ENCODE data around the gene STK32A. TPM values are rescaled to one million over a fixed set of nuclear protein-coding genes. Genes with fewer than 3 reads are reported as not detected.

The STK32A gene
- total RNA-seq, 1 donor from 2014 or later: 0.92 TPM

DNA sequence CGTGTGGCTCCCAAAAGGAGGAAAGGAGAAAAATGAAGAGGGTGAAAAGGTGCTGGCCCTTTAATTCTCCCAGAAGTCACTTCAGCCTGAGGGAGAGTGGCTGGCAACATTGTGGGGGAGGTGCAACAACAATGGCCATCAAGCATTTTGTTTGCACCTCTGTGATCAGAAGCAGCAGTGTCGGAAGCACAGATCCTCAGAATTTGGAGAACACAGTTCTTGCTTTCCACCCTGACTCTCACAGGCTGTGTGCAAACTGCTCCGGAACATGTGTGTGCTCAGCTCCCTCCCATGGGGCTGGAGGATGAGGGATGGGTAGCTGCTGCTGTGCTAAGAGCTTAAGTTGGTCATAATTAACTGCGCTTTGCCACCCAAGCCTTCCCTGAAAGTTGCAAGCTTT, 147.9 kb downstream of the STK32A start:
- intact Hi-C loops (cut with DNase I): loop anchor here (10.0 kb wide), 1 partner anchor 158 kb away; no protein-coding TSS in a partner anchor
- DNase-seq (ENCODE audit: low spot score): no peak

GRCh38 chr5:147384346-147385193, 149.7 kb downstream of the STK32A start:
- DNase-seq (ENCODE audit: low spot score): no peak
- intact Hi-C loops (cut with DNase I): loop anchor here (10.0 kb wide), 1 partner anchor 160 kb away; no protein-coding TSS in a partner anchor

GRCh38 chr5:147387109-147387508, 152.3 kb downstream of the STK32A start:
- intact Hi-C loops (cut with DNase I): loop anchor here (10.0 kb wide), 1 partner anchor 162 kb away; no protein-coding TSS in a partner anchor
- no peak for DNase-seq (ENCODE audit: low spot score)

GRCh38 chr5:147388184-147389108, 153.6 kb downstream of the STK32A start:
- no peak for DNase-seq (ENCODE audit: low spot score)
- intact Hi-C loops (cut with DNase I): loop anchor here (10.0 kb wide), 1 partner anchor 164 kb away; no protein-coding TSS in a partner anchor

- intact Hi-C loops (cut with DNase I): loop anchor here (5.0 kb wide), 1 partner anchor 167 kb away; no protein-coding TSS in a partner anchor
- DNase-seq (ENCODE audit: low spot score): no peak
Observed at GRCh38 chr5:147390654-147391225, 155.9 kb downstream of the STK32A start.

DNA sequence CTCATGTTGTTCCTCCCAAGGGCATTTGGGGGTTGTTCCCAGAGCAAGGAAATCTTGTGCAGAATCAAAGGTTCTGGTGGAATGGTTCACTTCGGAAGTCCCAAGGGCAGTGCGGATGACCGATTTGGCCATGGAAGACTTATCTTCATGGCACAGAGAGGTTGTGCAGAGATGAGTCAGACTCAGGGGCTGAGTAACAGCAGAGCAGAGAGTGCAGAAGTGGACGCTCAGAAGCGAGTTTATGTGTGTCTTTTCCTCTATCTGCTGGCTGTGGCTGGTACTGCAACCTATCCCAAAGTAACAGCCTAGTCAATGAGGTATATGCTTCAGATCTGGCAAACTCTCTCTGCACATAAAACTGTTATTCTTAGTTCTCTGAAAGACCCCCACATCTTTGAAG, 157.0 kb downstream of the STK32A start:
- no peak for DNase-seq (ENCODE audit: low spot score)
- intact Hi-C loops (cut with DNase I): loop anchor here (5.0 kb wide), 1 partner anchor 166 kb away; no protein-coding TSS in a partner anchor

DNA sequence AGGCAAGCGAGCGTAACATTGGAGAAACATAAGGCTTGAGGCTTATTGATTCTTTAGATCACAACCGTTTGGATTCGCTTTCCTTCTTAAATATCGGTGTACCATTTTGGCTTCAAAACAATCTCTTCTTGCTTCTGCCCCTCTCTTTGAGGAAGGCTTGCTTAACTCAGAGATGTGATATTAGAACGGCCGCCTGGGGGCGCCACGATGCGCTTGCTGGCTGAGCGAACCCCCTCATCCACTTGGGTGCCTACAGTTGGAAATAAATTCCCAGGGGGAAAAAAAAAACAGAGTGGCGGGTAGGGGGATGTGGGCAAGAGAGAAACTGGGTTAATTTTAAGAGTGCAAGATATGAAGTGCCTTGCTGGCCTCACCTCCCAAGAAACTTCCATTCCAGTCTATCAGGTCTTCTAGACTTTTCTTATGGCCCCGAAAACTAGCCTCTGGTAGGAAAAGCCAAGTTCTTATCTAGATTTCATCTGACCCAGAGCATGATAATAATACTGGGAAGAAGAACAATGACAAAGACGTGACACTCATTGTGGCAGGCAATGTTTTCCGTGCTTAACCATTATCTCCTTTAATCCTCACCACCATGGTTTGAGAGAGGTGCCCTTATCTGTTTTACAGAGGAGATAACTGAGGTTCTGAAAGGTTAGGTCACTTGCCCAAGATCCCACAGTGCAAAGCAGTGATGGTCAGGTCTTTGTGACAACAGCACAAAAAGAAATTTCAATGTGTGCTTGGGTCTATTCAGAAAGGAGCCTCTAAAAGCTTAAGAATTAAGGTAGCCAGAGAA, 159.2 kb downstream of the STK32A start:
- DNase-seq (ENCODE audit: low spot score): no peak
- intact Hi-C loops (cut with DNase I): loop anchor here (5.0 kb wide), 1 partner anchor 163 kb away; no protein-coding TSS in a partner anchor

GRCh38 chr5:147396070-147396823, 161.4 kb downstream of the STK32A start:
- no peak for DNase-seq (ENCODE audit: low spot score)
- intact Hi-C loops (cut with DNase I): no loop called here

GRCh38 chr5:147397616-147398015, 162.8 kb downstream of the STK32A start:
- DNase-seq (ENCODE audit: low spot score): no peak
- intact Hi-C loops (cut with DNase I): no loop called here

GRCh38 chr5:147398860-147399259, 164.0 kb downstream of the STK32A start:
- no peak for DNase-seq (ENCODE audit: low spot score)
- intact Hi-C loops (cut with DNase I): no loop called here

GRCh38 chr5:147400126-147400809, 165.4 kb downstream of the STK32A start:
- DNase-seq (ENCODE audit: low spot score): no peak
- intact Hi-C loops (cut with DNase I): no loop called here

GRCh38 chr5:147400881-147401280, 166.1 kb downstream of the STK32A start:
- intact Hi-C loops (cut with DNase I): no loop called here
- DNase-seq (ENCODE audit: low spot score): no peak

DNA sequence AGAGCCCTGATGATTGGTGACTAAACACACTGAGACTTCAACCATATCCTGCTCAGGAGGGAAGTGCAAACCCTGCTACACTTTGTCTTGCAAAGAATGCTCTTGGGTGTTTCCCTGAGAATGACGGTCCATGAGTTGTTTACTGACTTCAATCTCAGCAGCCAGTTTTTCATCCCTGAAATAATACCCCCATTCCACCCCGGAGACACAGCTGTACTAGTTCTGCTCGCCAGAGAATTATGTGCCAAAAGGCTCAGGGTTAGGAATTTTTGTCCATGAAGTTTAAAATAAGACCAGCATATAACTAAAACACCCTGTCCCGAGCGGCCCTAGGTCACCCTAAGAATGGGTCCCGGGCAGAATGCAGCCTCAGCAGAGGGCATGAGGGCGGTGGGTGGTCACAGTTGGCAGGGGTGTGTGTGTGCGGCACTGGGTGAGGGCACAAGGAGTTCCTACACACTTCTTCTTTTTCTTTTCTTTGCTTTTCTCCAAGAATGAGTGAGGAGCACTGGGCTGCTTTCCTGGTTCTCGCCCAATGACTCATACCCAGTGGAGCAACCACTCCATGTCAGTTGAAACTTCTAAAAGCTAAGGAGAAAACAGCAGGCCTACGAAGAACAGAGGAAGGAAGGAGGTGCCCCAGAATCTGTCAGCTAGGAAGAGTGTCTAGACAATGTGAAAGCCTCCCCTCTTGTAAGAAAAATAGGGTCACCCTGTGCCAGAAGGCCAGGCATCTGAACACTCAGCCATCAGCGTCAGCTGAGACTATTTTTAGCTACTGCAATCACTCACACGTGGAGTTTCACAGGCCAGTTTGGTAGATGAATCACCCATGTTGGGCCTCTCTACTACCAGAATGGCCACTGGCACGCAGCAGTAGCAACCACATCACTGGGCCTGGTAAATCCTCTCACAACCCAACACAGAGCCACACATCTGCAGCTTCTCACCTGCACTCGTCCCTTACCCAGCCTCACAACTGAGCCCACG, 169.1 kb downstream of the STK32A start:
- no peak for DNase-seq (ENCODE audit: low spot score)
- intact Hi-C loops (cut with DNase I): no loop called here

DNA sequence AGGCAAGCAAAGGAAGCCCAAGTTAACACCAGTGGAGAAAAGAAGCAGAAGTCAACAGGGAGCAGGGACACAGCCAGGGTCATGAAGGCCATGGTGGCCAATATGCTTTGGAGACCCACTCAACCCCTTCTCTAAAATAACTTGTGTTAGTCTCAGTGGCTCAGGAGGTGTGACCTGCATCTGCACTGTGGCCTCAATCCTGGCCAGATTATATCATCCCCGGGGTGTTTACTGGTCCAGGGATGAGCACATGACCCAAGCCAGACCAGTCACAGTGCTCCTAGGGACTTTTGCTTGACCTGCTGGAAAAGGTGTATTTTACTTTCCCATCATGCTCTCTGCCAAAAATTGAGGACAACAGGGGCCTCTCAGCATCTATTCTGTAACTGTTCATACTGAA, 169.9 kb downstream of the STK32A start:
- no peak for DNase-seq (ENCODE audit: low spot score)
- intact Hi-C loops (cut with DNase I): loop anchor here (5.0 kb wide), 1 partner anchor 48 kb away; no protein-coding TSS in a partner anchor

- no peak for DNase-seq (ENCODE audit: low spot score)
- intact Hi-C loops (cut with DNase I): loop anchor here (5.0 kb wide), 1 partner anchor 46 kb away; no protein-coding TSS in a partner anchor
Observed at GRCh38 chr5:147406636-147407035, 171.8 kb downstream of the STK32A start.

DNA sequence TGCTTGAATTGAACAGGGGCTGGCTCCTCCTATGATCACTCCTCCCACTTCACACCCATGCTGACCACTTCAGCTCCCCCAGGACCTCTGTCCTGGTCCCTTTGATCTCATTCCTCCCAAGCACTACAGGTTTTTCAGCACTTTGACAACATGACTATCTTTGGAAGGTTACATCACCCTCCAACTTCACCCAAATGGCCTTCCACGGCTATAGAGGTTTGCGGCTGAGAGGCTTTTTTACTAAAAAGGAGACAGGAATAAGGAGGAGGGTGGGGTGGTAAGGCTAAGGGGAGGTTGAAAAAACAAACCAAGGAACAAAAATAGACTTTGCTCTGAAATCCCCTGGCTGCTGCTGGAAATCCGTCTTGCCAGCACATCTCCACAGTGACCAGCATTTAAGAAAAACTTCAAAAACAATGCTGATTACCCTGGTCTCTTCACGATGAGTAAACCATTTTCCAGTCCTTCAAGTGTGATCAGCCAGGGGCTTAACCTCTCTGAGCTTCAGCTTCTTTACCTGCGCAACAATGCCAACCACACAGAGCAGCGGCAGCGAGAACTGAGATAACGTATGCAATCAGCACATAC, 172.4 kb downstream of the STK32A start:
- DNase-seq (ENCODE audit: low spot score): no peak
- intact Hi-C loops (cut with DNase I): loop anchor here (5.0 kb wide), 1 partner anchor 45 kb away; no protein-coding TSS in a partner anchor

Data from cardiac septum (tissue), 1 donor.